MCF 10A (cell line): ENCODE results near the gene ZNF76. TPM values are rescaled to one million over a fixed set of nuclear protein-coding genes. Genes with fewer than 3 reads are reported as not detected.

Source experiments
- BruUV-seq: library from RNA; stranded (reverse); fragments of 400-500 nt; replicated peaks from 2 replicates; lab custom pipeline; 2021; lab: Mats Ljungman, UMichigan
- CTCF ChIA-PET: fragments of 300-600 bp; sonication (Branson Sonifier 250); formaldehyde crosslinking; extraction: SDS; loops from one replicate; lab custom pipeline; 2021; ENCODE audit warnings: antibody characterized with exemption, inconsistent platforms; lab: Yijun Ruan, JAX
- POLR2A ChIA-PET: fragments of 300-600, 350-650 bp; sonication (Branson Sonifier 250); formaldehyde crosslinking; extraction: SDS; loops from one replicate; lab custom pipeline; 2020; ENCODE audit warnings: antibody characterized with exemption, inconsistent platforms; lab: Yijun Ruan, JAX
- DNase-seq: peaks from one replicate; pipeline ENCODE4 v3.0.0-alpha.2; 2018; ENCODE audit not compliant: unreplicated experiment
- H3K27ac Mint-ChIP-seq: one replicate; pipeline ENCODE4 v1.8.0; 2022; ENCODE audit warnings: mild to moderate bottlenecking, low read depth, mixed read lengths; ENCODE audit not compliant: unreplicated experiment
- H3K27me3 Mint-ChIP-seq: one replicate; pipeline ENCODE4 v1.8.0; 2022; ENCODE audit warnings: mixed read lengths; ENCODE audit not compliant: insufficient read depth, unreplicated experiment
- H3K36me3 Mint-ChIP-seq: one replicate; pipeline ENCODE4 v1.8.0; 2022; ENCODE audit warnings: mild to moderate bottlenecking, moderate library complexity, mixed read lengths; ENCODE audit not compliant: insufficient read depth, unreplicated experiment
- H3K4me1 Mint-ChIP-seq: one replicate; pipeline ENCODE4 v1.8.0; 2022; ENCODE audit warnings: mixed read lengths; ENCODE audit not compliant: insufficient read depth, unreplicated experiment
- H3K4me3 Mint-ChIP-seq: one replicate; pipeline ENCODE4 v1.8.0; 2022; ENCODE audit warnings: mild to moderate bottlenecking, moderate library complexity, mixed read lengths; ENCODE audit not compliant: unreplicated experiment
- H3K9me3 Mint-ChIP-seq: one replicate; pipeline ENCODE4 v1.8.0; 2022; ENCODE audit warnings: mixed read lengths; ENCODE audit not compliant: unreplicated experiment
- CTCF ChIP-seq: fragments of 200-600 bp; IDR thresholded peaks from one replicate; pipeline ENCODE4 v1.8.0; 2022; ENCODE audit warnings: antibody characterized with exemption, mild to moderate bottlenecking; ENCODE audit not compliant: unreplicated experiment
- intact Hi-C: fragments of 100-400 bp; cut with micrococcal nuclease; formaldehyde crosslinking; loops from 2 replicates; pipeline ENCODE4 v1.14.1; 2022
- total RNA-seq: library from RNA; stranded (reverse); gene quantifications from 2 replicates; pipeline ENCODE4 v1.2.3, GENCODE V29; 2022

Gene ZNF76
- total RNA-seq, 1 experiment from 2014 or later, result 28.0 TPM

DNA sequence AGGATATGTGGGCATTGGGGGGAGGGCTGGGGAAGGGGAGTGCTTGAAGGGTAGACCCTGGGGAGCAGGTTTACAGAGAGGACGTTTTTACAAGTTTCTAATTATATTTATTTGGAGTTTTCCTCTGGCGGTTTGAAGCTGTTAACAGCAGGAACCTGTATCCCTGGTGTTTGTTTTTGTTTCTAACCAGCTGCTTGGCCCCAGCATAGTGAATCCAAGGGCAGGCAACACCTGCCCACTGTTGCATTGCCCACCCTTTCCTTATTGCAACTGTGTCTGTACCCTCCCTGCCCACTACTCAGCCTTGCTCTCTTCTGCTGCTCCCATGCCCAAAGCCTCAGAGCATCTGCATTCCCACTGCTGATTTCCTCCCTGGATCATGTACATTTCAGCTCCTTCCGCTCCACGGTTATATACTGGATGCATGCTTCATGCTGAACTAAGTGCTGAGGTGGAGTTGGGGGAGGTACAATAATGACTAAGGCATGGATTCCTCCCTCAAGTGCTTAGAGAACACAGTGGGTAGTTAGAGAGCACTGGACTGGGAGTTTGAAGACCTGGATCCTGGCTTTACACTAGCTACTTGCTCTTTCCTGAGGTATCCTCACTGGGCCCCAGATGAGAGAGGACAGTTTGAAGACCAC, 39.7 kb upstream of the ZNF76 start:
- H3K4me3 Mint-ChIP-seq, result no peak overlapping the region
- BruUV-seq, result no TSS peak
- H3K27me3 Mint-ChIP-seq, result peaks cover 11% of the 10 kb centered on the region
- H3K9me3 Mint-ChIP-seq, result no peaks in the 10 kb centered on the region
- CTCF ChIA-PET, result interaction anchor here (0.6 to 3.2 kb wide), 8 partner anchors 10 to 970 kb away, joined by 3 to 16 read pairs (median 4); no protein-coding TSS in a partner anchor
- DNase-seq, result no peak
- H3K27ac Mint-ChIP-seq, result no peak overlapping the region
- TF ChIP-seq CTCF, result no peak
- intact Hi-C loops, result no loop called here
- no peaks in the 10 kb centered on the region for H3K36me3 Mint-ChIP-seq
- peaks cover 4% of the 10 kb centered on the region for H3K4me1 Mint-ChIP-seq
- POLR2A ChIA-PET, result interaction anchor here (0.6 to 0.7 kb wide), 3 partner anchors 94 to 734 kb away, joined by 3 read pairs; no protein-coding TSS in a partner anchor

GRCh38 chr6:35220711-35221110, 38.8 kb upstream of the ZNF76 start:
- intact Hi-C loops, result no loop called here
- H3K27ac Mint-ChIP-seq, result no peak overlapping the region
- ChIA-PET POLR2A (no interaction called here), CTCF (interaction anchor here (3.2 kb wide), 2 partner anchors 14 to 21 kb away, joined by 15 to 16 read pairs; no protein-coding TSS in a partner anchor)
- H3K4me1 Mint-ChIP-seq, result peaks cover 4% of the 10 kb centered on the region
- no TSS peak for BruUV-seq
- DNase-seq, result no peak
- no peaks in the 10 kb centered on the region for H3K36me3 Mint-ChIP-seq
- no peak overlapping the region for H3K4me3 Mint-ChIP-seq
- no peak for TF ChIP-seq CTCF
- peaks cover 6% of the 10 kb centered on the region for H3K27me3 Mint-ChIP-seq
- H3K9me3 Mint-ChIP-seq, result no peaks in the 10 kb centered on the region

DNA sequence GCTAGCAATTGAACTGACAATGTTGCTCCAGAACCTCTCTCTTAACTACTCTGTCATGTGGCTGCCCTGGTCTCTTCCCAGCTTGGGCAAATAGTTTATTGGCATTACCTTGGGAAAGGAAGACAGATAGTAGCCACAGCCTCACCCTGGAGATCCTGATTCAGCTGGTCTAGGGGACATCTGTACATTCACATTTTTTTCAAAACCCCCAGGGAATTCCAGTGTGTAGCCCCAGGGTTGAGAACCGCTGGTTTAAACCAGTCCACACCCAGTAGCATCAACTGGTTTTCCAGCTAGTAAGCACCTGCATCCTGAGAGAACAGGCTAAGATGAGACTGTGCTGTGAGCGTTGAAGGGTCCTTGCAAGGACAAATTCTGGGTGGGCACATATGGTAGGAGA, 36.1 kb upstream of the ZNF76 start:
- no peaks in the 10 kb centered on the region for H3K9me3 Mint-ChIP-seq
- intact Hi-C loops, result no loop called here
- ChIA-PET CTCF (interaction anchor here (0.6 to 1.5 kb wide), 6 partner anchors 15 to 212 kb away, joined by 3 to 9 read pairs (median 4); no protein-coding TSS in a partner anchor), POLR2A (interaction anchor here (1.8 kb wide), 1 partner anchor 8 kb away, joined by 5 read pairs; no protein-coding TSS in a partner anchor)
- H3K4me3 Mint-ChIP-seq, result no peak overlapping the region
- H3K36me3 Mint-ChIP-seq, result no peaks in the 10 kb centered on the region
- no peaks in the 10 kb centered on the region for H3K27me3 Mint-ChIP-seq
- no peaks in the 10 kb centered on the region for H3K4me1 Mint-ChIP-seq
- TF ChIP-seq CTCF, result no peak
- DNase-seq, result no peak
- BruUV-seq, result no TSS peak
- H3K27ac Mint-ChIP-seq, result no peak overlapping the region

- CTCF ChIA-PET, result interaction anchor here (1.3 kb wide), 2 partner anchors 16 to 20 kb away, joined by 4 to 6 read pairs; no protein-coding TSS in a partner anchor
- no peaks in the 10 kb centered on the region for H3K4me1 Mint-ChIP-seq
- DNase-seq, result no peak
- POLR2A ChIA-PET, result interaction anchor here (0.6 kb wide), 1 partner anchor 1054 kb away, joined by 3 read pairs; no protein-coding TSS in a partner anchor
- no peak overlapping the region for H3K27ac Mint-ChIP-seq
- no peak overlapping the region for H3K4me3 Mint-ChIP-seq
- no peak for TF ChIP-seq CTCF
- intact Hi-C loops, result no loop called here
- H3K9me3 Mint-ChIP-seq, result no peaks in the 10 kb centered on the region
- BruUV-seq, result no TSS peak
- no peaks in the 10 kb centered on the region for H3K36me3 Mint-ChIP-seq
- no peaks in the 10 kb centered on the region for H3K27me3 Mint-ChIP-seq
These were observed 34.8 kb upstream of the ZNF76 start for GRCh38 chr6:35224720-35225119.
